K562 (cell line): ENCODE results near the gene ZNF778.

ENCODE experiments used
- EGR1 ChIP-seq: fragments of 450-650 bp; conservative IDR thresholded peaks from 2 replicates; pipeline ENCODE4 v1.6.1; 2017; ENCODE audit warnings: mild to moderate bottlenecking
- FOXM1 ChIP-seq, 2 experiments: fragments of 450-650 bp in 1 of 2; sonication (generic) in 1 of 2; formaldehyde crosslinking in 1 of 2; IDR thresholded peaks; 2 replicates each; pipeline versions ENCODE4 v1.6.1 to v1.9.0; 2017 to 2022; ENCODE audit warnings: low read depth in 2 of 2, mild to moderate bottlenecking in 2 of 2, missing genetic modification reagents in 1 of 2, moderate library complexity in 1 of 2
- GATA2 ChIP-seq: sonication (generic); formaldehyde crosslinking; IDR thresholded peaks from 2 replicates; pipeline ENCODE4 v1.4.0; 2020; ENCODE audit warnings: mild to moderate bottlenecking, missing genetic modification reagents
- JUN ChIP-seq, 2 experiments: sonication (generic) in 1 of 2; formaldehyde crosslinking in 1 of 2; IDR thresholded peaks; 2 replicates each; pipeline versions ENCODE4 v1.6.1 to v1.8.0; 2012 to 2022; ENCODE audit warnings: borderline replicate concordance in 2 of 2, mild to moderate bottlenecking in 2 of 2, improper control_type of control experiment in 1 of 2, low read depth in 1 of 2, low read length in 1 of 2, missing genetic modification reagents in 1 of 2
- POLR2A ChIP-seq: fragments of 450-650 bp; conservative IDR thresholded peaks from 2 replicates; pipeline ENCODE4 v1.6.1; 2016
- PREB ChIP-seq: sonication (generic); formaldehyde crosslinking; IDR thresholded peaks from 2 replicates; pipeline ENCODE4 v1.8.1; 2023; ENCODE audit warnings: mild to moderate bottlenecking, missing genetic modification reagents
- RBBP5 ChIP-seq: fragments of 200-600 bp; sonication (generic); IDR thresholded peaks from 2 replicates; pipeline ENCODE4 v1.6.1; 2012; ENCODE audit warnings: borderline replicate concordance, mild to moderate bottlenecking, low read length, control low read depth, inconsistent platforms; ENCODE audit not compliant: insufficient read depth, poor library complexity, severe bottlenecking
- RNF219 ChIP-seq: fragments of 250-450 bp; sonication (Bioruptor Pico); IDR thresholded peaks from 2 replicates; pipeline ENCODE4 v1.5.0; 2022; ENCODE audit warnings: mild to moderate bottlenecking
- STAT5B ChIP-seq: fragments of 250-450 bp; sonication (Bioruptor Pico); IDR thresholded peaks from 2 replicates; pipeline ENCODE4 v1.8.0; 2021; ENCODE audit warnings: mild to moderate bottlenecking, inconsistent platforms
- TAF1 ChIP-seq: IDR thresholded peaks from 2 replicates; pipeline ENCODE4 v1.6.1; 2011; ENCODE audit warnings: mild to moderate bottlenecking, low read length, moderate library complexity; ENCODE audit not compliant: insufficient read depth, control insufficient read depth, severe bottlenecking; ENCODE audit errors: extremely low read depth
- TEAD4 ChIP-seq, 2 experiments: sonication (generic) in 1 of 2; formaldehyde crosslinking in 1 of 2; IDR thresholded peaks; 2 replicates each; pipeline versions ENCODE4 v1.6.1 to v1.8.0; 2012 to 2022; ENCODE audit warnings: borderline replicate concordance in 1 of 2, inconsistent platforms in 1 of 2, low read length in 1 of 2, mild to moderate bottlenecking in 1 of 2, missing genetic modification reagents in 1 of 2
- ZKSCAN1 ChIP-seq: fragments of 150-350 bp; IDR thresholded peaks from 2 replicates; pipeline ENCODE4 v1.6.1; 2016; ENCODE audit warnings: low read depth, low read length
- ZNF347 ChIP-seq: fragments of 450-650 bp; formaldehyde crosslinking; IDR thresholded peaks from 2 replicates; pipeline ENCODE4 v1.4.0; 2020; ENCODE audit warnings: low read depth, mild to moderate bottlenecking, moderate library complexity
- ZNF445 ChIP-seq: fragments of 250-450 bp; sonication (Bioruptor Pico); IDR thresholded peaks from 2 replicates; pipeline ENCODE4 v1.4.0; 2020; ENCODE audit warnings: low read depth, mild to moderate bottlenecking, moderate library complexity

GRCh38 chr16:89237733-89238132 is 20.2 kb downstream of the ZNF778 start:
- TF ChIP-seq JUN (IDR thresholded peaks at IDR 0.05; ENCODE audit: borderline replicate concordance, low read depth, low read length) = no peak
- TF ChIP-seq JUN (CRISPR knock-in tag; IDR thresholded peaks at IDR 0.05; ENCODE audit: borderline replicate concordance) = no peak
- no peak for TF ChIP-seq RBBP5
- no peak for TF ChIP-seq PREB (CRISPR knock-in tag)
- no peak for TF ChIP-seq ZNF445 (CRISPR knock-in tag)
- TF ChIP-seq TEAD4 (IDR thresholded peaks at IDR 0.05; ENCODE audit: low read length) = no peak
- TF ChIP-seq TEAD4 (CRISPR knock-in tag; IDR thresholded peaks at IDR 0.05; ENCODE audit: borderline replicate concordance) = no peak
- TF ChIP-seq POLR2A = no peak
- no peak for TF ChIP-seq ZNF347 (CRISPR knock-in tag)
- no peak for TF ChIP-seq STAT5B (CRISPR knock-in tag)
- TF ChIP-seq ZKSCAN1 = no peak
- TF ChIP-seq GATA2 = no peak
- no peak for TF ChIP-seq EGR1
- TF ChIP-seq RNF219 (CRISPR knock-in tag) = no peak
- no peak for TF ChIP-seq TAF1
- no peak for TF ChIP-seq FOXM1 (IDR thresholded peaks at IDR 0.05; ENCODE audit: low read depth)
- TF ChIP-seq FOXM1 (CRISPR knock-in tag; IDR thresholded peaks at IDR 0.05; ENCODE audit: low read depth) = no peak
